Lung (tissue), 12 donors: Measurements from ENCODE around the gene ZFP92. TPM values are rescaled to one million over a fixed set of nuclear protein-coding genes. Genes with fewer than 3 reads are reported as not detected.

Source experiments
- ATAC-seq: fragments of 200-7000 bp; cut with Tn5 transposase; one replicate; pipeline ENCODE4 v1.9.1; 2020; ENCODE audit warnings: moderate number of reproducible peaks; ENCODE audit not compliant: insufficient read depth, low FRiP score
- DNase-seq, 3 donors: peaks; one replicate each; pipeline ENCODE4 v3.0.0-alpha.2; 2013 to 2017
- H3K27ac ChIP-seq, 2 donors: one replicate each; pipeline ENCODE4 v1.5.1; 2013; ENCODE audit warnings: mild to moderate bottlenecking in 2 of 2, moderate library complexity in 2 of 2, control low read depth in 1 of 2, inconsistent platforms in 1 of 2, low read depth in 1 of 2, low read length in 1 of 2
- H3K27me3 ChIP-seq, 3 donors: one replicate each; pipeline ENCODE4 v1.5.1; 2013; ENCODE audit warnings: low read length in 2 of 3; ENCODE audit not compliant: control insufficient read depth in 3 of 3, insufficient read depth in 3 of 3
- H3K36me3 ChIP-seq, 4 donors: one replicate each; pipeline ENCODE4 v1.5.1; 2013; ENCODE audit warnings: low read length in 4 of 4, mild to moderate bottlenecking in 1 of 4, moderate library complexity in 1 of 4; ENCODE audit not compliant: control insufficient read depth in 4 of 4, insufficient read depth in 4 of 4
- H3K4me1 ChIP-seq, 5 donors: one replicate each; pipeline ENCODE4 v1.5.1; 2013; ENCODE audit warnings: low read length in 5 of 5, mild to moderate bottlenecking in 2 of 5, moderate library complexity in 1 of 5; ENCODE audit not compliant: control insufficient read depth in 5 of 5, insufficient read depth in 5 of 5
- H3K4me3 ChIP-seq: one replicate; pipeline ENCODE4 v1.5.1; 2013; ENCODE audit warnings: mild to moderate bottlenecking, control low read depth, moderate library complexity
- H3K9ac ChIP-seq, 2 donors: one replicate each; pipeline ENCODE4 v1.5.1; 2013; ENCODE audit warnings: low read length in 2 of 2, control low read depth in 1 of 2; ENCODE audit not compliant: insufficient read depth in 1 of 2
- H3K9me3 ChIP-seq, 4 donors: one replicate each; pipeline ENCODE4 v1.5.1; 2013; ENCODE audit warnings: low read length in 3 of 4, mild to moderate bottlenecking in 1 of 4, moderate library complexity in 1 of 4; ENCODE audit not compliant: control insufficient read depth in 4 of 4, insufficient read depth in 3 of 4
- CTCF ChIP-seq: IDR thresholded peaks from 2 replicates; pipeline ENCODE4 v1.5.1; 2012; ENCODE audit warnings: mild to moderate bottlenecking; ENCODE audit errors: control extremely low read depth, extremely low read depth
- WGBS, 2 donors: extraction: QIAGEN DNeasy Blood & Tissue Kit; methylation state at CpG; one replicate each; pipeline ENCODE4 v1.1.7; 2013; 5-methylcytosine and 5-hydroxymethylcytosine counted together
- polyA plus RNA-seq, 2 donors: library from polyadenylated mRNA; stranded (reverse); fragments of 200-250 nt; gene quantifications; one replicate each; pipeline ENCODE4 v1.2.1, GENCODE V29; 2013
- total RNA-seq, 2 donors: library from RNA; depleted of rRNA in 1 of 2; stranded (reverse); fragments of >200 nt in 1 of 2; gene quantifications; one replicate each; pipeline ENCODE4 v1.2.1, GENCODE V29; 2014 to 2021
- donor health status: control.
- donor health status: control.
- donor health status: Bipolar disorder and iron deficiency.
- donor health status: healthy.
- donor health status: DM: yes; HTN: yes; CAD: no.

ZFP92 gene
- total and polyA plus RNA-seq, 4 donors = 0.69 to 3.6 (median 1.5) TPM

- Histone ChIP-seq H3K36me3 (no peaks in the 10 kb centered on the region), H3K4me3 (no peak overlapping the region), H3K9me3 (peaks cover 0 to 3% (median 0%) of the 10 kb centered on the region in 4 donors), H3K27ac (no peak overlapping the region), H3K9ac (no peak overlapping the region), H3K27me3 (peaks cover 0 to 4% (median 0%) of the 10 kb centered on the region in 3 donors), H3K4me1 (no peaks in the 10 kb centered on the region)
- TF ChIP-seq CTCF = no peak
- ATAC-seq (no peak), DNase-seq (no peak)
- WGBS, 2 donors = 81 to 82% methylated on average over 3 of the region's 3 CpGs
These were observed 45.2 kb upstream of the ZFP92 start for GRCh38 chrX:153366119-153366518.

- Histone ChIP-seq H3K4me3 (no peak overlapping the region), H3K36me3 (no peaks in the 10 kb centered on the region), H3K9ac (no peak overlapping the region), H3K9me3 (peaks cover 0 to 3% (median 0%) of the 10 kb centered on the region in 4 donors), H3K27ac (no peak overlapping the region), H3K4me1 (no peaks in the 10 kb centered on the region), H3K27me3 (peaks cover 0 to 4% (median 0%) of the 10 kb centered on the region in 3 donors)
- ATAC-seq (no peak), DNase-seq (no peak)
- TF ChIP-seq CTCF = no peak
- 76 to 92% methylated on average over 5 of the region's 5 CpGs for WGBS, 2 donors
These were observed 44.3 kb upstream of the ZFP92 start for GRCh38 chrX:153366878-153367538.

- ATAC-seq (no peak), DNase-seq (no peak)
- no peak overlapping the region for H3K27ac ChIP-seq
- no peaks in the 10 kb centered on the region for H3K4me1 ChIP-seq
- peaks cover 0 to 3% (median 0%) of the 10 kb centered on the region in 4 donors for H3K9me3 ChIP-seq
- no peak for TF ChIP-seq CTCF
- no peak overlapping the region for H3K9ac ChIP-seq
- 63% methylated on average over 8 of the region's 8 CpGs for WGBS, 2 donors
- peaks cover 0 to 4% (median 0%) of the 10 kb centered on the region in 3 donors for H3K27me3 ChIP-seq
- H3K4me3 ChIP-seq = no peak overlapping the region
- no peaks in the 10 kb centered on the region for H3K36me3 ChIP-seq
These were observed 40.8 kb upstream of the ZFP92 start for GRCh38 chrX:153370293-153371055.
